ENCODE measurements around the gene CHGA. TPM values are rescaled to one million over a fixed set of nuclear protein-coding genes. Genes with fewer than 3 reads are reported as not detected.

CHGA gene
- total RNA-seq, 1 experiment from 2014 or later = not detected

DNA sequence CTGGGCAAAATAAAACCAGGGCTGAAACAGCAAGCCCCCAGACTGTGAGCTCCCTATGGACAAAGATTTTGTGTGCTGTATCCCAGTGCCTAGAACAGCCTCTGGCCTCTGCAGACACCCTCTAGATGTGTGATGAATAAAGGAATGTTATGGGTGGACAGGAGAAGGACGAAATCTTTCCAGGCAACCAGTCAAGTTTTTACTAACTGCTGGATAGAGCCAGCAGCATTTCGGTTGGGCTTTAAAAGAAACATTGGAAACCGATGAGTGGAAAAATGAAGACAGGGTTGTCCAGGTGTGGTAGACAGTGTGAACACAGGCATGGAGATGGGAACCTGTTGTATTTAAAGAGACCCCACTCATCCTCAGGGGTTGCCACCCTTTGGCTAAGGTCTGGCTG lies 4.0 kb downstream of the CHGA start:
- Histone ChIP-seq H3K36me3 (ENCODE audit: control insufficient read depth, insufficient read depth, low read length) (no peaks in the 10 kb centered on the region), H3K4me1 (ENCODE audit: control insufficient read depth, insufficient read depth, low read length) (no peaks in the 10 kb centered on the region), H3K27ac (ENCODE audit: low read length) (no peak overlapping the region), H3K27me3 (ENCODE audit: control insufficient read depth, insufficient read depth, low read length) (no peaks in the 10 kb centered on the region), H3K4me3 (ENCODE audit: low read depth in 2 of 2, low read length in 2 of 2) (no peak overlapping the region), H3K9me3 (ENCODE audit: control insufficient read depth, insufficient read depth, low read depth, low read length) (no peaks in the 10 kb centered on the region)
- TF ChIP-seq POLR2AphosphoS5 (IDR thresholded peaks at IDR 0.05; ENCODE audit: low read depth, low read length) (no peak), TCF7L2 (IDR thresholded peaks at IDR 0.05; ENCODE audit: low read depth, low read length) (no peak), SIN3A (IDR thresholded peaks at IDR 0.05; ENCODE audit: borderline replicate concordance, insufficient read depth, low read depth, low read length) (no peak)
- TF ChIP-seq, protein P1, sequence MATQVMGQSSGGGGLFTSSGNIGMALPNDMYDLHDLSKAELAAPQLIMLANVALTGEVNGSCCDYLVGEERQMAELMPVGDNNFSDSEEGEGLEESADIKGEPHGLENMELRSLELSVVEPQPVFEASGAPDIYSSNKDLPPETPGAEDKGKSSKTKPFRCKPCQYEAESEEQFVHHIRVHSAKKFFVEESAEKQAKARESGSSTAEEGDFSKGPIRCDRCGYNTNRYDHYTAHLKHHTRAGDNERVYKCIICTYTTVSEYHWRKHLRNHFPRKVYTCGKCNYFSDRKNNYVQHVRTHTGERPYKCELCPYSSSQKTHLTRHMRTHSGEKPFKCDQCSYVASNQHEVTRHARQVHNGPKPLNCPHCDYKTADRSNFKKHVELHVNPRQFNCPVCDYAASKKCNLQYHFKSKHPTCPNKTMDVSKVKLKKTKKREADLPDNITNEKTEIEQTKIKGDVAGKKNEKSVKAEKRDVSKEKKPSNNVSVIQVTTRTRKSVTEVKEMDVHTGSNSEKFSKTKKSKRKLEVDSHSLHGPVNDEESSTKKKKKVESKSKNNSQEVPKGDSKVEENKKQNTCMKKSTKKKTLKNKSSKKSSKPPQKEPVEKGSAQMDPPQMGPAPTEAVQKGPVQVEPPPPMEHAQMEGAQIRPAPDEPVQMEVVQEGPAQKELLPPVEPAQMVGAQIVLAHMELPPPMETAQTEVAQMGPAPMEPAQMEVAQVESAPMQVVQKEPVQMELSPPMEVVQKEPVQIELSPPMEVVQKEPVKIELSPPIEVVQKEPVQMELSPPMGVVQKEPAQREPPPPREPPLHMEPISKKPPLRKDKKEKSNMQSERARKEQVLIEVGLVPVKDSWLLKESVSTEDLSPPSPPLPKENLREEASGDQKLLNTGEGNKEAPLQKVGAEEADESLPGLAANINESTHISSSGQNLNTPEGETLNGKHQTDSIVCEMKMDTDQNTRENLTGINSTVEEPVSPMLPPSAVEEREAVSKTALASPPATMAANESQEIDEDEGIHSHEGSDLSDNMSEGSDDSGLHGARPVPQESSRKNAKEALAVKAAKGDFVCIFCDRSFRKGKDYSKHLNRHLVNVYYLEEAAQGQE (IDR thresholded peaks at IDR 0.05; ENCODE audit: insufficient read depth in 1 of 2, low read depth in 2 of 2, low read length in 1 of 2) = no peak
- DNase-seq (ENCODE audit: low read depth, low spot score) (no peak), ATAC-seq (no peak)
- ChIA-PET POLR2A (no interaction called here), CTCF (no interaction called here)
- in situ Hi-C loops (cut with HindIII; ENCODE audit: low pct_unique_long_range_greater_than_20kb, low sequenced_read_pairs) = no loop called here
- BruUV-seq (replicated peaks) = no TSS peak
- intact Hi-C loops (cut with micrococcal nuclease; ENCODE audit: unreplicated experiment) = no loop called here

DNA sequence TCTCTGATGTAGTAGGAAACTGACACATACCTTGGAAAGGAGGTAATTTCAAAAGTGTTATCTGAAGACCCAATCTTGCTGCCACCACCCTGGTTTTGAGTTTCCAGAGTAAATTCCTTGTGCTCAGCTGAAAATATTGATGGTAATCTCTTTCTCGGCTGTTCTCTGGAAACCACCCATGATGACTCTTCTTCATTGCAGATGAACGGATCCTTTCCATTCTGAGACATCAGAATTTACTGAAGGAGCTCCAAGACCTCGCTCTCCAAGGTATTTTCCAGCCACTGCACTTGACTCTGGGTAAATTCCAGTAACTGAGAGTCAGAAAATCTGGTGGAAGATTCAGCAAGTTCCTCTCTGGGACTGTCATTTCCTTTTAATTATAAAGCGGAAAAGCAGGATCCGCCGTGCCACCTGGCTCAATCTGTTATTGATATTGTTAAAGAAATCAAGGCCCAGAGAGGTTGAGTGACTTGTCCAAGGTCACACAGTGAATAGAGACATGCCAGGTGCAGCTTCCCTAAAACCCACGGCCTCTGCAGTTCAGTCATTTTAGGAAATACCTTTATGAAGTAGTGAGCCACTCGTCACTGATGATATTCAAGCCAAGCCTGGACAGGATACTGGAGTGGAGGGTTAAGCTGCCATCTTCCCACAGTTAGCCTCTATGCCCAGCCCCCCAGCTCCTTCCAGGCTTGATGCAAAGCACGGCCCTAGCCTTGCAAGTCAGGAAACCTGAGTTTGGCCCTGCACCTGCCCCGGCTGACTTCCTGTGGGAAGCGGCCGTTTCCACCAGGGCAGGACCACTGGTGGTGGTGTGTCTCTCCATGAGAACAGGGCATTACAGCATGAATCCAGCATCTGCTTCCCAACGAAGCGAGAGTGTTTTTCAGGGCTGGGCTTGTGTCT lies 4.7 kb downstream of the CHGA start:
- CTCF ChIA-PET = no interaction called here
- POLR2A ChIA-PET = no interaction called here
- BruUV-seq (replicated peaks) = no TSS peak
- DNase-seq (ENCODE audit: low read depth, low spot score) (no peak), ATAC-seq (no peak)
- Histone ChIP-seq H3K4me1 (ENCODE audit: control insufficient read depth, insufficient read depth, low read length) (no peaks in the 10 kb centered on the region), H3K4me3 (ENCODE audit: low read depth in 2 of 2, low read length in 2 of 2) (no peak overlapping the region), H3K27me3 (ENCODE audit: control insufficient read depth, insufficient read depth, low read length) (no peaks in the 10 kb centered on the region), H3K36me3 (ENCODE audit: control insufficient read depth, insufficient read depth, low read length) (no peaks in the 10 kb centered on the region), H3K9me3 (ENCODE audit: control insufficient read depth, insufficient read depth, low read depth, low read length) (no peaks in the 10 kb centered on the region), H3K27ac (ENCODE audit: low read length) (no peak overlapping the region)
- TF ChIP-seq, protein P1 (IDR thresholded peaks at IDR 0.05; ENCODE audit: insufficient read depth in 1 of 2, low read depth in 2 of 2, low read length in 1 of 2) = no peak; a peak in 1 of 4 replicates
- TF ChIP-seq SIN3A (IDR thresholded peaks at IDR 0.05; ENCODE audit: borderline replicate concordance, insufficient read depth, low read depth, low read length) (no peak), TCF7L2 (IDR thresholded peaks at IDR 0.05; ENCODE audit: low read depth, low read length) (no peak), POLR2AphosphoS5 (IDR thresholded peaks at IDR 0.05; ENCODE audit: low read depth, low read length) (no peak)
- TF ChIP-seq, protein P2, sequence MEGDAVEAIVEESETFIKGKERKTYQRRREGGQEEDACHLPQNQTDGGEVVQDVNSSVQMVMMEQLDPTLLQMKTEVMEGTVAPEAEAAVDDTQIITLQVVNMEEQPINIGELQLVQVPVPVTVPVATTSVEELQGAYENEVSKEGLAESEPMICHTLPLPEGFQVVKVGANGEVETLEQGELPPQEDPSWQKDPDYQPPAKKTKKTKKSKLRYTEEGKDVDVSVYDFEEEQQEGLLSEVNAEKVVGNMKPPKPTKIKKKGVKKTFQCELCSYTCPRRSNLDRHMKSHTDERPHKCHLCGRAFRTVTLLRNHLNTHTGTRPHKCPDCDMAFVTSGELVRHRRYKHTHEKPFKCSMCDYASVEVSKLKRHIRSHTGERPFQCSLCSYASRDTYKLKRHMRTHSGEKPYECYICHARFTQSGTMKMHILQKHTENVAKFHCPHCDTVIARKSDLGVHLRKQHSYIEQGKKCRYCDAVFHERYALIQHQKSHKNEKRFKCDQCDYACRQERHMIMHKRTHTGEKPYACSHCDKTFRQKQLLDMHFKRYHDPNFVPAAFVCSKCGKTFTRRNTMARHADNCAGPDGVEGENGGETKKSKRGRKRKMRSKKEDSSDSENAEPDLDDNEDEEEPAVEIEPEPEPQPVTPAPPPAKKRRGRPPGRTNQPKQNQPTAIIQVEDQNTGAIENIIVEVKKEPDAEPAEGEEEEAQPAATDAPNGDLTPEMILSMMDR (IDR thresholded peaks at IDR 0.05) = no peak
- intact Hi-C loops (cut with micrococcal nuclease; ENCODE audit: unreplicated experiment) (no loop called here), in situ Hi-C loops (cut with HindIII; ENCODE audit: low pct_unique_long_range_greater_than_20kb, low sequenced_read_pairs) (no loop called here)

Measured in Panc1 (cell line).